MCF 10A (cell line): ENCODE measurements around the gene NTN1. TPM values are rescaled to one million over a fixed set of nuclear protein-coding genes. Genes with fewer than 3 reads are reported as not detected.

Experiments used
- BruUV-seq: library from RNA; stranded (reverse); fragments of 400-500 nt; replicated peaks from 2 replicates; lab custom pipeline; 2021; lab: Mats Ljungman, UMichigan
- CTCF ChIA-PET: fragments of 300-600 bp; sonication (Branson Sonifier 250); formaldehyde crosslinking; extraction: SDS; loops from one replicate; lab custom pipeline; 2021; ENCODE audit warnings: antibody characterized with exemption, inconsistent platforms; lab: Yijun Ruan, JAX
- POLR2A ChIA-PET: fragments of 300-600, 350-650 bp; sonication (Branson Sonifier 250); formaldehyde crosslinking; extraction: SDS; loops from one replicate; lab custom pipeline; 2020; ENCODE audit warnings: antibody characterized with exemption, inconsistent platforms; lab: Yijun Ruan, JAX
- DNase-seq: peaks from one replicate; pipeline ENCODE4 v3.0.0-alpha.2; 2018; ENCODE audit not compliant: unreplicated experiment
- H3K27ac Mint-ChIP-seq: one replicate; pipeline ENCODE4 v1.8.0; 2022; ENCODE audit warnings: mild to moderate bottlenecking, low read depth, mixed read lengths; ENCODE audit not compliant: unreplicated experiment
- H3K27me3 Mint-ChIP-seq: one replicate; pipeline ENCODE4 v1.8.0; 2022; ENCODE audit warnings: mixed read lengths; ENCODE audit not compliant: insufficient read depth, unreplicated experiment
- H3K36me3 Mint-ChIP-seq: one replicate; pipeline ENCODE4 v1.8.0; 2022; ENCODE audit warnings: mild to moderate bottlenecking, moderate library complexity, mixed read lengths; ENCODE audit not compliant: insufficient read depth, unreplicated experiment
- H3K4me1 Mint-ChIP-seq: one replicate; pipeline ENCODE4 v1.8.0; 2022; ENCODE audit warnings: mixed read lengths; ENCODE audit not compliant: insufficient read depth, unreplicated experiment
- H3K4me3 Mint-ChIP-seq: one replicate; pipeline ENCODE4 v1.8.0; 2022; ENCODE audit warnings: mild to moderate bottlenecking, moderate library complexity, mixed read lengths; ENCODE audit not compliant: unreplicated experiment
- H3K9me3 Mint-ChIP-seq: one replicate; pipeline ENCODE4 v1.8.0; 2022; ENCODE audit warnings: mixed read lengths; ENCODE audit not compliant: unreplicated experiment
- intact Hi-C: fragments of 100-400 bp; cut with micrococcal nuclease; formaldehyde crosslinking; loops from 2 replicates; pipeline ENCODE4 v1.14.1; 2022
- total RNA-seq: library from RNA; stranded (reverse); gene quantifications from 2 replicates; pipeline ENCODE4 v1.2.3, GENCODE V29; 2022
- TF ChIP-seq, protein P1 (sequence below): fragments of 200-600 bp; IDR thresholded peaks from one replicate; pipeline ENCODE4 v1.8.0; 2022; ENCODE audit warnings: antibody characterized with exemption, mild to moderate bottlenecking; ENCODE audit not compliant: unreplicated experiment

Gene NTN1
- total RNA-seq, 1 experiment from 2014 or later: 0.23 TPM

DNA sequence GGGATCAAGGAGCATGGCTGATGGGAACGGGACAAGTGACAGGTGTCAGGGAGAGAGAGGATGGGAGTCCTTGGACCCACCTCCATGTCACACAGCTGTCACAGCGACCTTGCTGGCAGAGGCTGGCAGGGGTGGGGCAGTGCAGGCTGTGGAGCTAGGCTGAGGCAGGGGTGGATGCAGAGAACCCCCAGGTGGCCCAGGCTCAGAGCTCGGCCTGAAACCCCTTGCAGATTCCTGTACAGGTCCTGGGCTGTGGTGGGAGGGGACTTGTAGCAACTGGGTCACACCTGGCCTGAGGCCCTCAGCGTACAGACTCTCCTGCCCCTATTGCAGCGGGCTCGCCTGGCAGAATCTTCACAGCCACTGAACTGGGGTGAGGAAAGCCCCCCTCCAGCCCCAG is 174.1 kb downstream of the NTN1 start:
- H3K4me1 Mint-ChIP-seq: no peaks in the 10 kb centered on the region
- H3K36me3 Mint-ChIP-seq: no peaks in the 10 kb centered on the region
- H3K9me3 Mint-ChIP-seq: no peaks in the 10 kb centered on the region
- BruUV-seq: no TSS peak
- no peak overlapping the region for H3K27ac Mint-ChIP-seq
- no peak for DNase-seq
- ChIA-PET CTCF (no interaction called here), POLR2A (no interaction called here)
- intact Hi-C loops: no loop called here
- TF ChIP-seq, protein P1, sequence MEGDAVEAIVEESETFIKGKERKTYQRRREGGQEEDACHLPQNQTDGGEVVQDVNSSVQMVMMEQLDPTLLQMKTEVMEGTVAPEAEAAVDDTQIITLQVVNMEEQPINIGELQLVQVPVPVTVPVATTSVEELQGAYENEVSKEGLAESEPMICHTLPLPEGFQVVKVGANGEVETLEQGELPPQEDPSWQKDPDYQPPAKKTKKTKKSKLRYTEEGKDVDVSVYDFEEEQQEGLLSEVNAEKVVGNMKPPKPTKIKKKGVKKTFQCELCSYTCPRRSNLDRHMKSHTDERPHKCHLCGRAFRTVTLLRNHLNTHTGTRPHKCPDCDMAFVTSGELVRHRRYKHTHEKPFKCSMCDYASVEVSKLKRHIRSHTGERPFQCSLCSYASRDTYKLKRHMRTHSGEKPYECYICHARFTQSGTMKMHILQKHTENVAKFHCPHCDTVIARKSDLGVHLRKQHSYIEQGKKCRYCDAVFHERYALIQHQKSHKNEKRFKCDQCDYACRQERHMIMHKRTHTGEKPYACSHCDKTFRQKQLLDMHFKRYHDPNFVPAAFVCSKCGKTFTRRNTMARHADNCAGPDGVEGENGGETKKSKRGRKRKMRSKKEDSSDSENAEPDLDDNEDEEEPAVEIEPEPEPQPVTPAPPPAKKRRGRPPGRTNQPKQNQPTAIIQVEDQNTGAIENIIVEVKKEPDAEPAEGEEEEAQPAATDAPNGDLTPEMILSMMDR: no peak
- H3K27me3 Mint-ChIP-seq: no peaks in the 10 kb centered on the region
- no peak overlapping the region for H3K4me3 Mint-ChIP-seq

DNA sequence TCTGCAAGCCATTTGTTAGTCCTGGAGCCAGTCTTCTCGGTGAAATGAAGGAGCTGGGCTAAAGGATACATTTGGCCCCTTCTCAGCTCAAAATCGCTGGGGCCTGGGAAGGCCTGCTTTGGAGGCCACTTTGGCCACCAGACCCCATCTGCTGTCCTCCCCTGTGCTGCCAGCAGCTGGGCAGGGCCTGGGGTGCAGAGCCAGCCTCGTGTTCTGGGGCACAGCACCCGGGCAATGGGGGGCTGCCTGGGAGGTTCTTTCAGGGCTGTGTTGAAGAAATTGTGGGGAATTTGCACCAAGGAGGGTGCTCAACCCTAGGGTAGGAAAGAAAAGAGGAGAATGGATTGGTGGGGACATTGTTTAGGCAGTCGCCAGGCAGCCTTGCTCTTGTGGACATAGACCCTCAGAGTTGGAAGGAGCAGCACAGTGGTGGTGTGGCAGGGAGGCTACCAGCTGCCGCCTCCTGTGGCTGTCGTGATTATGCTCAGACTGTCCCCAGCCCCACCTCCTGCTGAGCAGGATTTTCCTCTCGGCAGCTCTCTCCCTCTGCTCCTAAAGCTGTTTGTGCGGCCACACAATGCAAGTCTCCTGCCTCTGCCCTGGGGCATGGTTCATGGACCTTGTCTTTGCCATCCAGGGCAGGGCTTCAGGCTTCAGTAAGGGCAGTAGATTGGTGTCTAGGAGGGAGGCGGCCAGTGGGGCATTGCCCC is 174.8 kb downstream of the NTN1 start:
- Mint-ChIP-seq H3K27me3 (no peaks in the 10 kb centered on the region), H3K9me3 (no peaks in the 10 kb centered on the region), H3K4me1 (no peaks in the 10 kb centered on the region), H3K36me3 (no peaks in the 10 kb centered on the region), H3K4me3 (no peak overlapping the region), H3K27ac (no peak overlapping the region)
- TF ChIP-seq, protein P1: no peak
- no peak for DNase-seq
- ChIA-PET POLR2A (no interaction called here), CTCF (interaction anchor here (0.6 kb wide), 1 partner anchor 213 kb away, joined by 3 read pairs; no protein-coding TSS in a partner anchor)
- no TSS peak for BruUV-seq
- intact Hi-C loops: no loop called here

DNA sequence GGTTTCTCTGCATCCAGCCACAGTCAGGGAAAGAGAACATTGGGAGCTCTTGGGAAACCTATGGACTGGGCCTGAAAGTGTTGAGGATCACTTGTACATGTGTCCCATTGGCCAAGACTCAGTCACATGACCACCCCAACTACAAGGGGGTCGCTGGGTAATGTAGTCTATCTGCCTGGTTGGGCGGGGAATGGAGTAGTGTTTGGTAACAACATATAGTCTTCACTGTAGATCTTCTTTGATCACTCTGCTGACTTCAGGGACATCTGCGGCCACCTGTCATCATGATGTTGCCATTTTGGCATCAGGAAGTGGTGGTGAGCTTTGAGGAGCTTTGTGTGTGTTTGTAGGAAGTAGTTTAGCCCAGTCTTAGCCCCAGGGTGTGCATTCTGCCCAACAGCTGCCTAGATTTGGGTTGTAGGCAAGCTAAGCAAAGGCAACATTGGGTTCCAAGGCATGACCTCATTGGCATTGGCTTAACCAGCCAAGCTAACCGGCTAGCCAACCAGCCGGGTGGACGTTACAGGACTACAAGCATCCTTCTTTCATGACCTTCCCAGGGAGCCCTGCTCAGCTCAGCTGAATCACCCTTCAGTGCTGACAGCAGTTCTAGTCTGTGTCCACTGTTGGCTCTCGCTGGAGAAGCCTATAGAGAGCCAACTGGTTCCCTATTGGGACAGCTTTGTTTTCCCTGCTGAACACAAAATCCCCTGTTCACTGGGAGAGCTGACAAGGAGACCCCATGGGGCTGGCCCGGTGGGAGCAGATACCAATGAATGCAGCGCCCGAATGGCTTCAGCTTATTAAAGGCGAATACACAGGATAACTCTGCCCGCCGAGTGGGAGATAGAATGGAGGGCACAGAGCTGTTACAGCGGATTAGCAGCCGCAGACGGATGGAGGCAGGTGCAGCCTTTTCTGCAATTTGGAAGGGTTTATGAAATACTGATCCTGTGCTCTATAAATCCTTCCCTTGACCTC is 178.6 kb downstream of the NTN1 start:
- peaks cover 5% of the 10 kb centered on the region for H3K36me3 Mint-ChIP-seq

More for the DNA sequence above, 178.6 kb downstream of the NTN1 start:
- no peak for DNase-seq
- H3K27me3 Mint-ChIP-seq: peaks cover 18% of the 10 kb centered on the region
- no peak overlapping the region for H3K4me3 Mint-ChIP-seq
- ChIA-PET CTCF (no interaction called here), POLR2A (interaction anchor here (0.6 kb wide), 1 partner anchor 18 kb away, joined by 3 read pairs; no protein-coding TSS in a partner anchor)
- no TSS peak for BruUV-seq
- no peak overlapping the region for H3K27ac Mint-ChIP-seq
- TF ChIP-seq, protein P1: no peak
- peaks cover 16% of the 10 kb centered on the region for H3K9me3 Mint-ChIP-seq
- intact Hi-C loops: no loop called here
- no peaks in the 10 kb centered on the region for H3K4me1 Mint-ChIP-seq
